Measurements from ENCODE around the gene HOXB7. TPM values are rescaled to one million over a fixed set of nuclear protein-coding genes. Genes with fewer than 3 reads are reported as not detected.

The HOXB7 gene
- total RNA-seq, 4 donors from 2014 or later = 0.36 to 3.0 (median 0.65) TPM

DNA sequence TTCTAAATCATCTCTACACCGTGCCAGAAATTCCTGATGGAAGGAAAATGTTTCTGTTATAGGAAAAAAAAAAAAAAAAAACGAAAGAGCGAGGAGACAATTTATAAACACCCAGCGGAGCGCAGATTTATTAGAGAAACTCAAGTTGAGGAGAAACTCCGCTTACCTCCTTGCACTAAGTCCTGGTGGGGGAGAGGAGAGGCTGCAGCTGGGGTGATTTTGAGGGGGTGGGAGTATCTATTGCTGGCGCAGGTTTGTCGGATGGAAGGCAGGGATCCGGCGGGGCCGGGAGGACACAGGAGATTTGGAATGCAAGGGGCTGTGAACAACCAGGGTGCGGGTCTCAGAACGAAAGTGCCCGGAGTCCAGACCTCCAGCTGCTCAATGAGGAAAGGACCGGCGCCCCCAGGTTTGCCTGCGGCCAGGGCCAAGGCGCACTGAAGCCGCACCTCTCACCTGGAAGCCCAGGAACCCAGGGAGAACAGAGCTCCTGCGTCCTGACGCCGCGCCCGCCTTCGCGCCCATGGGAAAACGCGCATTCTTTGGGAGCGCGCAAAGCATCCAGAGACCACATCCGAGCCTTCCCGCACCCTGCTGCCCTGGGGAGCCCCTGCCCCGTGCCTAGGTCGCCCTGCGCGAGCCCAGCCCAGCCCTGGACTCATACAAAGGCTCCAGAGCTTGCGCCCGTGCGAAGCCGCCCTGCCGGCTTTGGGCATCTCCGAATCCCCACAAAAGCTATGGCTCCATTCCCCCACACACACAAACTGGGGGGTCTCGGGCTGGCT lies 6.8 kb upstream of the HOXB7 start:
- TF ChIP-seq POLR2A (IDR thresholded peaks at IDR 0.05) = no peak
- TF ChIP-seq, protein P1, sequence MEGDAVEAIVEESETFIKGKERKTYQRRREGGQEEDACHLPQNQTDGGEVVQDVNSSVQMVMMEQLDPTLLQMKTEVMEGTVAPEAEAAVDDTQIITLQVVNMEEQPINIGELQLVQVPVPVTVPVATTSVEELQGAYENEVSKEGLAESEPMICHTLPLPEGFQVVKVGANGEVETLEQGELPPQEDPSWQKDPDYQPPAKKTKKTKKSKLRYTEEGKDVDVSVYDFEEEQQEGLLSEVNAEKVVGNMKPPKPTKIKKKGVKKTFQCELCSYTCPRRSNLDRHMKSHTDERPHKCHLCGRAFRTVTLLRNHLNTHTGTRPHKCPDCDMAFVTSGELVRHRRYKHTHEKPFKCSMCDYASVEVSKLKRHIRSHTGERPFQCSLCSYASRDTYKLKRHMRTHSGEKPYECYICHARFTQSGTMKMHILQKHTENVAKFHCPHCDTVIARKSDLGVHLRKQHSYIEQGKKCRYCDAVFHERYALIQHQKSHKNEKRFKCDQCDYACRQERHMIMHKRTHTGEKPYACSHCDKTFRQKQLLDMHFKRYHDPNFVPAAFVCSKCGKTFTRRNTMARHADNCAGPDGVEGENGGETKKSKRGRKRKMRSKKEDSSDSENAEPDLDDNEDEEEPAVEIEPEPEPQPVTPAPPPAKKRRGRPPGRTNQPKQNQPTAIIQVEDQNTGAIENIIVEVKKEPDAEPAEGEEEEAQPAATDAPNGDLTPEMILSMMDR (IDR thresholded peaks at IDR 0.05 in 4 of 5, conservative IDR thresholded peaks at IDR 0.05 in 1 of 5) = no peak
- ATAC-seq = no peak
- Histone ChIP-seq H3K4me3 (no peak overlapping the region), H3K27me3 (peaks cover 97 to 98% (median 97%) of the 10 kb centered on the region in 3 donors), H3K27ac (no peak overlapping the region), H3K9me3 (no peaks in the 10 kb centered on the region), H3K36me3 (no peaks in the 10 kb centered on the region), H3K4me1 (peaks cover 0 to 1% of the 10 kb centered on the region in 2 donors)
- DNase-seq = no peak
- intact Hi-C loops (cut with DNase I; ENCODE audit: low total_unique reads) = loop anchor here (2.0 to 5.0 kb wide), 3 partner anchors 280 to 590 kb away; no protein-coding TSS in a partner anchor
- in situ Hi-C loops (cut with MboI; ENCODE audit: low sequenced_read_pairs in 4 of 4) = no loop called here

GRCh38 chr17:48616717-48617470 lies 6.1 kb upstream of the HOXB7 start:
- H3K4me3 ChIP-seq = no peak overlapping the region
- no peak for DNase-seq
- intact Hi-C loops (cut with DNase I; ENCODE audit: low total_unique reads) (loop anchor here (5.0 kb wide), 2 partner anchors 280 to 590 kb away; no protein-coding TSS in a partner anchor), in situ Hi-C loops (cut with MboI; ENCODE audit: low sequenced_read_pairs in 4 of 4) (no loop called here)
- peaks cover 3 to 9% of the 10 kb centered on the region in 2 donors for H3K4me1 ChIP-seq
- H3K36me3 ChIP-seq = no peaks in the 10 kb centered on the region
- TF ChIP-seq, protein P1 (IDR thresholded peaks at IDR 0.05 in 4 of 5, conservative IDR thresholded peaks at IDR 0.05 in 1 of 5) = no peak
- no peak for TF ChIP-seq POLR2A (IDR thresholded peaks at IDR 0.05)
- H3K27ac ChIP-seq = no peak overlapping the region
- H3K27me3 ChIP-seq = peaks cover 97 to 98% (median 97%) of the 10 kb centered on the region in 3 donors
- H3K9me3 ChIP-seq = no peaks in the 10 kb centered on the region
- no peak for ATAC-seq

DNA sequence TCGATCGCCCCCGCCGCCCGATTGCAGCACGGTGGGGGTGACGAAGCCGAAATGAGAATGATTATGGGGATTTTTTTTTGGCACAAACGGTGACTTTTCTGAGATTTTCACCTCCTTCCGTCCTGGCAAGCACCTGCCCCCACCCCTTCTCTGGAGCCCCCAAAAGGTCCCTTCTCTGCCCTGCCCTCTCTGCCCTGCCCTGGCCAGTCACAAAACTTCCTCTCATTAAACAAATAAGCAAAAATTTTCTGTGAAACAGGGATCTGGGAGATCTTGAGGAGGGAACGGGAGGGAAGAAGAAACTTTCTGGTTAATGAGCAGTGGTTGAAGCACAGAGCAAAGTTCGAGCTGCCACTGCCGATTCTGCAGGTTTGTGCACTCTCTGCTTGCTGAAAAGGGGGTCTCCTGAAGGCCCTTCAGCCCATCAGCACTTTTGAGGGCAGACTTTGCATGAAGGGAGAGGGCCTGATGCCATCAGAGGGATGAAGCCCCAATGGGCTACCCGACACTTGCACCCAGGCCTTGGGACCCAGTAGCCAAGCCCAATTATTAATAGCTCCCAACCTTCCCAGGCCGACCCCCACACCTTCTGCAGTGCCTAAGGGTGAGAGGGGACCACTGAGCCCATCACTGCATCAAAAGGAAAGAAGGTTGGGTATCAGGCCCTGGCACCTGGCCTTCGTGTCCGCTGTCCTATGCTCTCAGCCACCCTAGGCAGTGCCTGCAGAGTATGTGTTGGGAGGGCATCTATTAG lies 5.3 kb upstream of the HOXB7 start:
- Histone ChIP-seq H3K4me1 (peaks cover 4 to 14% of the 10 kb centered on the region in 2 donors), H3K4me3 (no peak overlapping the region), H3K27me3 (peaks cover 93 to 97% (median 97%) of the 10 kb centered on the region in 3 donors), H3K27ac (no peak overlapping the region), H3K36me3 (no peaks in the 10 kb centered on the region), H3K9me3 (no peaks in the 10 kb centered on the region)
- DNase-seq (no peak), ATAC-seq (no peak)
- intact Hi-C loops (cut with DNase I; ENCODE audit: low total_unique reads) (loop anchor here (5.0 kb wide), 2 partner anchors 279 to 589 kb away; no protein-coding TSS in a partner anchor), in situ Hi-C loops (cut with MboI; ENCODE audit: low sequenced_read_pairs in 4 of 4) (no loop called here)
- no peak for TF ChIP-seq POLR2A (IDR thresholded peaks at IDR 0.05)
- TF ChIP-seq, protein P1 (IDR thresholded peaks at IDR 0.05 in 4 of 5, conservative IDR thresholded peaks at IDR 0.05 in 1 of 5) = no peak

- Histone ChIP-seq H3K27me3 (peaks cover 93 to 97% (median 97%) of the 10 kb centered on the region in 3 donors), H3K36me3 (no peaks in the 10 kb centered on the region), H3K4me3 (peak within 1 kb of the TSS; percentile 17 to 64 (median 37)), H3K27ac (no peak within 1 kb of the TSS), H3K4me1 (peaks cover 4 to 21% of the 10 kb centered on the region in 2 donors), H3K9me3 (no peaks in the 10 kb centered on the region)
- in situ Hi-C loops (cut with MboI; ENCODE audit: low sequenced_read_pairs in 4 of 4) = no loop called here
- TF ChIP-seq, protein P1 (IDR thresholded peaks at IDR 0.05 in 4 of 5, conservative IDR thresholded peaks at IDR 0.05 in 1 of 5) = no peak
- TF ChIP-seq POLR2A (IDR thresholded peaks at IDR 0.05) = no peak
- ATAC-seq (no peak), DNase-seq (no peak)
- intact Hi-C loops (cut with DNase I; ENCODE audit: low total_unique reads) = loop anchor here (5.0 kb wide), 2 partner anchors 278 to 588 kb away; no protein-coding TSS in a partner anchor
Measured at GRCh38 chr17:48615047-48615962, 4.5 kb upstream of the HOXB7 start, which contains the start of gene HOXB8. Gene HOXB8, minus strand, starts transcription at chr17:48615292. Its CDS starts 588 bp downstream, at chr17:48614704.

All from gastrocnemius medialis (tissue), 4 donors.